Activated T-cell treated with anti-CD3 and anti-CD28 coated beads, Interleukin-2, amount 50 U/mL, for 24 hours (primary cell): Measurements from ENCODE around the gene CEP350.

Experiments used
- DNase-seq: peaks from one replicate; pipeline ENCODE4 v3.0.0-alpha.2; 2020
- H3K27ac Mint-ChIP-seq: 2 replicates; pipeline ENCODE4 v1.8.0; 2020; ENCODE audit warnings: mild to moderate bottlenecking, mixed read lengths
- H3K27me3 Mint-ChIP-seq: 2 replicates; pipeline ENCODE4 v1.8.0; 2020; ENCODE audit warnings: mixed read lengths
- H3K36me3 Mint-ChIP-seq: 2 replicates; pipeline ENCODE4 v1.8.0; 2020; ENCODE audit warnings: low read depth, mixed read lengths
- H3K4me1 Mint-ChIP-seq: 2 replicates; pipeline ENCODE4 v1.8.0; 2020; ENCODE audit warnings: low read depth, mixed read lengths
- H3K4me3 Mint-ChIP-seq: 2 replicates; pipeline ENCODE4 v1.8.0; 2020; ENCODE audit warnings: mild to moderate bottlenecking, moderate library complexity, mixed read lengths
- H3K9me3 Mint-ChIP-seq: 2 replicates; pipeline ENCODE4 v1.8.0; 2020; ENCODE audit warnings: mixed read lengths

The CEP350 gene

DNA sequence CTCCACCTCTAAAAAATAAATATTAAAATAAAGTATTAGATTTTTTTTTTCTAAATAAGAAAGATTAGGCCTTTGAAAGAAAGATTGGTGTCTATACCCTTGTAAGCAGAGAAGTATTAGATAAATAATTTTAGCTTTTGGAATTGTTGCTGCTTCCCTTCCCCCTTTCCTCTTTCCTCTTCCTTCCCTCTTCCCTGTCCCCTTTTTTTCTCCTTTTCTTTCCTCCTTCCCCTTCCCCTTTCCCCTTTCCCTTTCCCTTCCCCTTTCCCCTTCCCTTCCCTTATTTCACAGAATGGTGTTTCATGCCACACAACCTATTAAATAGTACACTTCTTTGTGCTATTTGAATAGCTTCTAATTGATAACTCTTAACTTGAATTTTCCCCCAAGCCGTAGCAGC, 130.3 kb downstream of the CEP350 start:
- Mint-ChIP-seq H3K27me3 (no peaks in the 10 kb centered on the region), H3K4me3 (no peak overlapping the region), H3K9me3 (no peaks in the 10 kb centered on the region), H3K36me3 (peaks cover 69% of the 10 kb centered on the region), H3K4me1 (peaks cover 3% of the 10 kb centered on the region), H3K27ac (no peak overlapping the region)
- no peak for DNase-seq

DNA sequence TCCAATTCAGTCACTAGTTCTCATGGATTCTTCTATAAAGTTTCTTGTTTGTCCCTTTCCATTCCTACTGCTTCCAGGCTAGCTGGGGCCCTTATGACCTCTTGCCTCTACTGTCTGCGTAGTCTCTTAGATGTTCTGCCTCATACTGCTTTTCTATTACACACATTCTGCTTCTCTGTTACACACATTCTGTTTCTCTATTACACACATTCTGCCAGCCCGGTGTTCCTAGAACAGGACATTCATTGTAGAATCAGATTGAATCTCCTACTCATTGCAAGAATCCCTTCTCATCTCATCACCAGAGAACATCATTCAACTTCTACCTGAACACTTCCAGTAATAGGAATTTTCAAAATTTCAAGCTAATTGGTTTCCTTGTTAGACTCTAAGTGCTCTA, 130.7 kb downstream of the CEP350 start:
- peaks cover 67% of the 10 kb centered on the region for H3K36me3 Mint-ChIP-seq
- no peak overlapping the region for H3K27ac Mint-ChIP-seq
- no peaks in the 10 kb centered on the region for H3K9me3 Mint-ChIP-seq

DNA sequence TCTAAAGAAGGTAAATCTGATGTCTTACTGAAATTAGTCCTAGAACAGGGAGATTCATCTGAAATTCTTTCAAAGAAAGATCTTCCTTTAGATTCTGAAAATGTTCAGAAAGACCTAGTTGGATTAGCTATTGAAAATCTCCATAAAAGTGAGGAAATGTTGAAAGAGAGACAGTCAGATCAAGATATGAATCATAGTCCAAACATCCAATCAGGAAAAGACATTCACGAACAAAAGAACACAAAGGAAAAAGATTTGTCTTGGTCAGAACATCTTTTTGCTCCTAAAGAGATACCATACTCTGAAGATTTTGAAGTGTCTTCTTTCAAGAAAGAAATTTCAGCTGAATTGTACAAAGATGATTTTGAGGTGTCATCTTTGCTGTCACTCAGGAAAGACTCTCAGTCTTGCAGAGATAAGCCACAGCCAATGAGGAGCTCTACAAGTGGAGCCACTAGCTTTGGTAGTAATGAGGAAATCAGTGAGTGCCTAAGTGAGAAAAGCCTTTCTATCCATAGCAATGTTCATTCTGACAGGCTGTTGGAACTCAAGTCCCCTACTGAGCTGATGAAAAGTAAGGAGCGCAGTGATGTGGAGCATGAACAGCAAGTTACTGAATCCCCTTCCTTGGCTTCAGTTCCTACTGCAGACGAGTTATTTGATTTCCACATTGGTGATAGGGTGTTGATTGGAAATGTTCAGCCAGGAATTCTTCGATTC, 138.5 kb downstream of the CEP350 start:
- Mint-ChIP-seq H3K27me3 (no peaks in the 10 kb centered on the region), H3K9me3 (no peaks in the 10 kb centered on the region), H3K4me3 (no peak overlapping the region), H3K4me1 (peaks cover 5% of the 10 kb centered on the region), H3K27ac (peak overlapping the region; percentile 13), H3K36me3 (peaks cover 85% of the 10 kb centered on the region)
- DNase-seq, result no peak

More for the DNA sequence above, 130.7 kb downstream of the CEP350 start:
- H3K4me1 Mint-ChIP-seq, result peaks cover 3% of the 10 kb centered on the region
- no peak for DNase-seq
- no peak overlapping the region for H3K4me3 Mint-ChIP-seq
- H3K27me3 Mint-ChIP-seq, result no peaks in the 10 kb centered on the region

DNA sequence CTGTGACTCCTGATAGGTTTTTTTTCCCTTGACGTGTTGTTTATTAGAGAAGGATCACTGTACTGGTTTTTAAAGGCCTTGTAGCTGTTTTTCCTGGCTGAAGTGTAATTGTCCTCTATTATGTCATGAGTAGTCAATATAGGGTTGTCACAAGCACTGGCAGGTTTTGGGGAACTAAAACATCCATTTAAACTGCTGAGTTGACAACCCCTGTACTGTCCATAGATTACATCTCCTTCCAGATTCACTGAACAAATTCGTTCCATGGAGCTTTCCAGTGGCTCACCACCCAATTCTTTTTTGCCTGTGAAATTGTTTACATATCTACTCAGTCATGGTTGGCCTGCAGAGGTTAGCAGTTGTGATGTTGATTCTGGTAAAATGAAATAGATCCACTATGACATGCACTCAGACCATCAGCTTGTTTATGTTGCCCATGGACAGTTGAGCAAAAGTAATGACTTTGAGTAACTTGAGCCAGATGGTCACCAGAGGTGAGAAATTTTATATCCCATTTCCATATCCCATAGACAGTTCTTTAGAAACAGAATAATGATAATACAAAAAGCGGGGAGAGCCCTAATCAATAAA, 140.2 kb downstream of the CEP350 start:
- H3K4me1 Mint-ChIP-seq, result peaks cover 5% of the 10 kb centered on the region
- no peaks in the 10 kb centered on the region for H3K27me3 Mint-ChIP-seq
- DNase-seq, result no peak
- H3K36me3 Mint-ChIP-seq, result peaks cover 83% of the 10 kb centered on the region
- no peaks in the 10 kb centered on the region for H3K9me3 Mint-ChIP-seq
- H3K4me3 Mint-ChIP-seq, result no peak overlapping the region
- no peak overlapping the region for H3K27ac Mint-ChIP-seq

DNA sequence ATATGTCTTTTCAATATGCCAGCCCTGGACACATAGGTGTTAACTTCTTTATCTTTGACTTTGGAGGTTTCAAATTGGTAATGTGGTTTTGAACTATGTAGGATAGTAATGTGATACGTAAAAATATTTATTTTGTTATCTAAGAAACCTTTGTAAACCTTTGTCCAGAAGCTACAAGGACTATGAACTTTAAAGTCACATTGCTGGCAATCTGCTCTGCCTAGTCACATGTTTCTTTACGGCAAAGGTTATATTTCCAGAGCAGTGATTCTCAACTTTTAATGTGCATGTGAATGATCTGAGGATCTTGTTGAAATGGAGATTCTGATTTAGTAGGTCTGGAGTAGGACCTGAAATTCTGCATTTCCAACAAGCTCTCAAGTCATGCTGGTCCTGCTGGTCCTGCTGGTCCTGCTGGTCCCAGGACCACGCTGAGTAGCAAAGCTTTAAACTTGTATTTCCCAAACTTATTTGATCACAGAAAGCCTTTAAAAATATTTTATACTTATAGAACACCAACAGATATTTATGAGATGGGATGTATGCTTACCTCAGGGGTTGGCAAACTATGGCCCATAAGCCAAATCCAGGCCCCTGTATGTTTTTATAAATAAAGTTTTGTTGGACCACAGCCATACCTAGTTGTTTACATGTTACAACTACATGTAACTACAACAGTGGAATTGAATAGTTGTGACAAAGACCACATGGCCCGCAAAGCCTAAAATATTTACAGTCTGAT, 142.1 kb downstream of the CEP350 start:
- Mint-ChIP-seq H3K36me3 (peaks cover 86% of the 10 kb centered on the region), H3K9me3 (no peaks in the 10 kb centered on the region), H3K27ac (no peak overlapping the region), H3K27me3 (no peaks in the 10 kb centered on the region), H3K4me3 (no peak overlapping the region), H3K4me1 (peaks cover 5% of the 10 kb centered on the region)
- no peak for DNase-seq

DNA sequence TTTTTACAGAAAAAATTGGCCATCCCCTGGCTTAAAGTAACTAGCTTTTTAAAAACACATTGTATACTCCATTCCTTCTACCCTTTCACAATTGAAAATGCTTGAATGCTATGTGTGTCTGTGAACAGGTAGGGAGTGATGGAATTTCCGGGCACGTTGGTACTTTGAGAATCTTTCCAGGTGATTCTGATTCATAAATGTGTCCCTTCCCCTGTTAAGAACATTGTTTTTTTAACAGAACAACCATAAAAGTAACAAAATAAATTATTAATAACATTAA, 142.7 kb downstream of the CEP350 start:
- no peak overlapping the region for H3K4me3 Mint-ChIP-seq
- H3K36me3 Mint-ChIP-seq, result peaks cover 83% of the 10 kb centered on the region
- H3K27ac Mint-ChIP-seq, result no peak overlapping the region
- H3K27me3 Mint-ChIP-seq, result no peaks in the 10 kb centered on the region
- no peaks in the 10 kb centered on the region for H3K9me3 Mint-ChIP-seq
- H3K4me1 Mint-ChIP-seq, result peaks cover 5% of the 10 kb centered on the region
- DNase-seq, result no peak

DNA sequence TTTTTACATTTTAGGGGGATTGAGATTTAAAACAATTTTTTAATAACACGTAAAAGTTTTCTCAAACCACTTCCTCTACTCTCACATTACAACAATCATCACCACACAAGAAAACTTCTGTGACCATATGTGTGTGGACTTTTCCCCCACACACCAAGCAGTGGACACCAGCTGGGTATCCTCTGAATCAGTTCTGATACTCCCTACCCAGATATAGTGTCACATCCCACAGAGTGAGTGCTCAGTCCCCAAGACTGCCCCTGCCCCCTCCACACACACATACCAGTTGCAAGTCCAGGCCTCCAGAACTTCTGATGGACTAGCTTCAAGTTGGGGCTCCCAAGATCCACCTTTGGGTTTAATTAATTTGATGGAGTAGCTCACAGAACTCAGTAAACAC, 146.8 kb downstream of the CEP350 start:
- Mint-ChIP-seq H3K27ac (peak overlapping the region; percentile 61), H3K27me3 (no peaks in the 10 kb centered on the region), H3K4me3 (no peak overlapping the region), H3K4me1 (no peaks in the 10 kb centered on the region), H3K36me3 (peaks cover 73% of the 10 kb centered on the region), H3K9me3 (no peaks in the 10 kb centered on the region)
- DNase-seq, result no peak

DNA sequence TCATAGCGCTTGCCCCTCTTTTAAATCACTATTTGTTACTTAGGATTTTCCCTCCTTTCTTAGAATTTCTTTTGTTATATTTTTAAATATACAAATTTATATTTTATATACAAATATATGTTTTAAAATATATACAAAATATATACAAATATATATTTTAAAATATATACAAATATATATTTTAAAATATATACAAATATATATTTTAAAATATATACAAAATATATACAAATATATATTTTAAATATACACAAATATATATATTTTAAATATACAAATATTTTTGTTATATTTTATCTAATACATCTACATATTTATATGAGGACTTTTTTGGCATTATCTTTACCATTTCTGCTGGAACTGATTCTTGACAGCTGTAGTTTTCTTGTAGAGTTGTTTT, 149.2 kb downstream of the CEP350 start:
- no peaks in the 10 kb centered on the region for H3K27me3 Mint-ChIP-seq
- peaks cover 77% of the 10 kb centered on the region for H3K36me3 Mint-ChIP-seq
- H3K4me3 Mint-ChIP-seq, result no peak overlapping the region
- H3K27ac Mint-ChIP-seq, result no peak overlapping the region
- no peaks in the 10 kb centered on the region for H3K9me3 Mint-ChIP-seq
- DNase-seq, result no peak
- H3K4me1 Mint-ChIP-seq, result no peaks in the 10 kb centered on the region

DNA sequence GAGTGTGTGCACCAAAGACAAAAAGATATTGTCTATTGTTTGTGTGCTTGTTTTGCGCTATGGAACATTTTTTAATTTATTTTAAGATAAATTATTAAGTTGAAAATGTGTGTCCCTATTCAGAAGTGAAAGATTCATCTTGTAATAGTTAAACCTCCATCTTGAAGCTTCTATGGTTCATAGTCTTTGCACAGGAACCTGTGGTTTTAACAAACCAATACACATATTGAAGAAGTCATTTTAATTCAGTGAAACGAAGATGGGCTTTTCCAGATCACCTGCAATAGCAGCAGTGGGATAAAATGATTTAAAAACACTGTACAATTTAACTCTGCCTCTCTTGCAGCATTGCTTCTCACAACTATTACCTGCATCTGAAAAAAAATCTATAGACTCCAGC, 157.5 kb downstream of the CEP350 start:
- Mint-ChIP-seq H3K4me1 (no peaks in the 10 kb centered on the region), H3K27ac (no peak overlapping the region), H3K9me3 (no peaks in the 10 kb centered on the region), H3K36me3 (peaks cover 65% of the 10 kb centered on the region), H3K4me3 (no peak overlapping the region), H3K27me3 (no peaks in the 10 kb centered on the region)
- DNase-seq, result no peak

DNA sequence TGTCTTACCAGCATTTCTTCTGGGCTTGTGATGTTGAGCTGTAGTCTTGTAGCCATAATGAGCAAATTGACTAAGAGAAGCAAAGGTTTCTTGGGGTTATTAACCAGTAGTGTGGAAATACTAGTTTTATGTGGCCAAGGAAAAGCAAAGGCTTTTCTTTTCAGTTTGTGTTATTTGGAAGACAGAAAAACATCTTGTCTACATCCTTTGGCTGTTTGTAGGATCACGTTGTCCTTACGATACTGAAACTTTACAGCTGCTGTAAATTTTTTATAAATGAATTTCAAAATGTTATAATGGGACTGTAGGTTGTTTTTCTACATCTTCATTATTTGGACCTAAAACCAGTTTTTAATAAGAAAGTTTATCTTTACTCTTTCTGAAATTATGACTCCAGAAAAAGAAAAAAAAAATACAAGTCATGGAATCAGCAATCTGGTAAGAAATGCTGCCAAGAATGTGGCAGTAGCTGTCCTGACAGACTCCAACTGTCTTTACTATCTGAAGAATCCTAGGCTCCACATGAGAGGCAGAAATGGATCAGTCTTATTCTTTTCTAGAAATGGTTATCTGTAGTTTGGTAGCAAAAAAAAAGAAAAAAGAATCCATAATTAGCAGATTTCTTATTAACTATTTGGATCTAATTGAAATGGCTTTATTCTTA, 158.5 kb downstream of the CEP350 start:
- Mint-ChIP-seq H3K9me3 (no peaks in the 10 kb centered on the region), H3K27ac (no peak overlapping the region), H3K36me3 (peaks cover 57% of the 10 kb centered on the region), H3K27me3 (no peaks in the 10 kb centered on the region), H3K4me3 (no peak overlapping the region), H3K4me1 (no peaks in the 10 kb centered on the region)
- no peak for DNase-seq

DNA sequence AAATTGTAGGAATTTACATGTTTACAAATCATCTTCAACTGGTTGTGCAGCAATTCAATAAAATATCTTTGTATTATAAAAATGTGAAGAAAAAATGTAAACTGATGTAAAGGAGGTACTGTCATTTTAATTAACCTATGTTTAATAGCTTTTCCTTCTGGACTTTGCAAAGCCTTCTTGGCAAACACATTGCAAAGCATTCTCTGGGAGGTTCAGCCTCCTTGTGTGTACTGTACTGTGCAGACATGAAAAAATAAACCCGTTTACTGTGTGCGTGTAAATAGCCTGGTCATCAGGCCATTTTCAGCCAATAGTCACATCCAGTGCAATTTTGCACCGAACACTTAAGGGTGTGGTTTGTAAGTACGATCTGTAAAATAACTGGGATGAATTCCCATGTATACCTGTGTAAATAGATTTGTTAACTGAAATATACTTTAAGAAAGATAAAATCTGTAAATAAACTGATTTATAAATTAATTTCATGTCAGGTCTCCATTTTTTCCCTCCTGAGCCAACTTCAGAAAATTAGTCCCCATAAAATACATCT, 159.9 kb downstream of the CEP350 start:
- no peaks in the 10 kb centered on the region for H3K4me1 Mint-ChIP-seq
- H3K36me3 Mint-ChIP-seq, result peaks cover 45% of the 10 kb centered on the region
- H3K9me3 Mint-ChIP-seq, result no peaks in the 10 kb centered on the region

DNA sequence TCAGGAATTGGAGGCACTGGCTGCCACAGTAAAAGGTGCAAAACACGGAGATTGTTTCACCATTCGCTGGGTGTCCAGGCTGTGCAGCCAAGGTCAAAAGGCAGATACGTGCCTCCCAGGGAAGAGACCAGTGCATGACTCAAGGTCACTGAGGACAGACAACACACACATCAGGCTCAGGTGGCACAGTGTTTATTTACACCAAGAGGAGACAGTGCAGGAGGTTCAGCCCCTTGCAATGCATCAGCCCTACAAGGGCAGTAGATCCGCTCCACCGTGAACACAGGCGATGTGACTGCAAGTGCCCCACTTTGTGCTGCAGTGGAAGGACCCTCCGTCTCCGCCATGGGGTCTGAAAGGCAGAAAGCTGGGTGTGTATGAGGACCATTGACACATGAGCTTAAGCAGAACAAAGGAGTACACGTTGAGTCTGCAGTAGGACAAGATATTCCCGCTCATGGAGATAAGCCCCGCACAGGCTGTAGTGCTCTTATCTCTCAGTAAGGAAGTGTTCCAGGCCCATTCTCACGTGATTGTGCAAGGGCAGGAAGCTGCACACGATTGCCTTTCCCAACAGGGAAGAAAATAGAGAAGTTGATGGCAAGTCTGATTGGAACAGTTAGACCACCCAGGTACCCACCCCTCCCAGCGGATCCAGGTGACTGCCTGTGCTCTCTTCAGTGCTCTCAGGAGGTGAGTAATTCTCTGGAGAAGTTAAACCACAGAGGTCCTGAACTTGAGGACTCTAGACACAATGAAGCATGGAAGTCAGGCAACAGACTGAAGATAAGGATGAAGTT, 162.6 kb downstream of the CEP350 start:
- Mint-ChIP-seq H3K27me3 (no peaks in the 10 kb centered on the region), H3K9me3 (no peaks in the 10 kb centered on the region), H3K27ac (no peak overlapping the region), H3K4me3 (no peak overlapping the region), H3K36me3 (peaks cover 22% of the 10 kb centered on the region), H3K4me1 (no peaks in the 10 kb centered on the region)
- no peak for DNase-seq

More for the DNA sequence above, 159.9 kb downstream of the CEP350 start:
- Mint-ChIP-seq H3K27ac (no peak overlapping the region), H3K27me3 (no peaks in the 10 kb centered on the region), H3K4me3 (no peak overlapping the region)
- DNase-seq, result no peak

DNA sequence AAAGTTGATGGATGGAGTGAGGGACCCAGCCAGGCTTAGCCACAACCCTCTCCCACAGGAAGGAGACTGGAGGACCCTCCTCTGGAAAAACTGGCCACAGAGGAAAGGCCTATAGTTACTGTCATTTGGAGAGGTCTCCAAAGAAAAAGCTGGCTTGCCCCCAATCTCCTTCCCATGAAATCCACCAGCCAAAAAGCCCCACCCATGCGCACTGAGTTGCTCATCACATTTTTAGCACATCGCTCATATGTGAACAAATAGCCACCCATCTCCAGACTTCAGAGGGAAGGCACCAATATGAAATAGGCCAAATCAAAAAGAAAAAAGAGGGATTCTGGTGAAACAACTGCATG, 163.1 kb downstream of the CEP350 start:
- Mint-ChIP-seq H3K4me3 (no peak overlapping the region), H3K4me1 (no peaks in the 10 kb centered on the region), H3K27me3 (no peaks in the 10 kb centered on the region), H3K27ac (no peak overlapping the region), H3K36me3 (peaks cover 16% of the 10 kb centered on the region), H3K9me3 (no peaks in the 10 kb centered on the region)
- DNase-seq, result no peak

DNA sequence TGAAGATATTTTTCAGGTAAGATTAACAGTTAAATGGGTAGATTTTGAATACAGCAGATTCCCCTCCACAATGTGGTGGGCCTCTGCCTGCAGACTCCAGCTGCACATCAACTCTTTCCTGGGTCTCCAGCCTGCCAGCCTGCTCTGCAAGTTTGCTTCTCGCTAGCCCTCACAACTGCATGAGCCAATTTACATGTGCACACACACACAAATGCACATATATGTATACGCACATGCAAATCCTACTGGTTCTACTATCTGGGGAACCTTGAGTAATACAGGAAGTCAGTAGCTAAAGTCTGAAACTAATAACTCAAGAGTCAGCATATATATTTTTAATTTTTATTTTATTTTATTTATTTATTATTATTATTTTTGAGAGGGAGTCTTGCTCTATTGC, 165.2 kb downstream of the CEP350 start:
- Mint-ChIP-seq H3K36me3 (peaks cover 7% of the 10 kb centered on the region), H3K4me1 (no peaks in the 10 kb centered on the region), H3K9me3 (no peaks in the 10 kb centered on the region), H3K4me3 (no peak overlapping the region), H3K27me3 (no peaks in the 10 kb centered on the region), H3K27ac (no peak overlapping the region)
- DNase-seq, result no peak
